ENCODE results near the gene ANO7. TPM values are rescaled to one million over a fixed set of nuclear protein-coding genes. Genes with fewer than 3 reads are reported as not detected.

ANO7 gene
- total RNA-seq, 1 experiment from 2014 or later, result 5.2 TPM

- Histone ChIP-seq H3K14ac (ENCODE audit: insufficient read depth, low read length) (no peak overlapping the region), H3K4me1 (ENCODE audit: insufficient read depth, low read length) (no peaks in the 10 kb centered on the region)
These were observed 6.4 kb upstream of the ANO7 start for GRCh38 chr2:241182126-241182525.

More at GRCh38 chr2:241182126-241182525, 6.4 kb upstream of the ANO7 start:
- Mint-ChIP-seq H3K27me3 (ENCODE audit: low read depth) (no peaks in the 10 kb centered on the region; the same call in 1 of the 2 replicates), H3K4me3 (no peak overlapping the region), H3K4me1 (peaks cover 2 to 12% of the 10 kb centered on the region in 2 experiments; a peak in 2 of 4 replicates), H3K36me3 (ENCODE audit: insufficient read depth in 1 of 3, low read depth in 3 of 3) (peaks cover 0 to 8% (median 0%) of the 10 kb centered on the region in 3 experiments; a peak in 1 of 7 replicates), H3K9me3 (no peaks in the 10 kb centered on the region), H3K27ac (no peak overlapping the region)
- Histone ChIP-seq H3K79me1 (ENCODE audit: insufficient read depth, low read depth, low read length, poor library complexity, severe bottlenecking) (no peaks in the 10 kb centered on the region), H4K20me1 (ENCODE audit: control insufficient read depth, insufficient read depth, insufficient read length) (no peaks in the 10 kb centered on the region), H2BK12ac (ENCODE audit: insufficient read length, low read depth, low read length) (no peak overlapping the region), H3K18ac (ENCODE audit: insufficient read length, low read depth, low read length) (no peak overlapping the region), H3K9me3 (ENCODE audit: control insufficient read depth, low read depth, low read length) (no peaks in the 10 kb centered on the region), H3K4ac (ENCODE audit: low read depth, low read length) (no peak overlapping the region), H2AK5ac (ENCODE audit: insufficient read length, low read length) (no peak overlapping the region), H3K79me2 (ENCODE audit: insufficient read depth, low read length) (no peaks in the 10 kb centered on the region), H2AFZ (ENCODE audit: low read length) (no peak overlapping the region), H3K27me3 (ENCODE audit: insufficient read depth, low read length) (no peaks in the 10 kb centered on the region), H2BK5ac (ENCODE audit: insufficient read length, low read length) (no peak overlapping the region), H3K9ac (ENCODE audit: extremely low read depth, insufficient read length, low read length) (no peak overlapping the region), H2BK120ac (ENCODE audit: low read depth, low read length, poor library complexity, severe bottlenecking) (no peak overlapping the region), H4K5ac (ENCODE audit: insufficient read length, low read depth, low read length) (no peak overlapping the region), H4K8ac (replicated peaks; ENCODE audit: insufficient read length, low read depth, low read length) (no peak overlapping the region), H3K56ac (ENCODE audit: insufficient read length, low read depth, low read length) (no peak overlapping the region), H2BK20ac (ENCODE audit: low read depth, low read length, poor library complexity, severe bottlenecking) (no peak overlapping the region), H2BK15ac (ENCODE audit: low read depth, low read length) (no peak overlapping the region), H3K23ac (ENCODE audit: insufficient read length, low read depth, low read length) (no peak overlapping the region), H4K91ac (ENCODE audit: insufficient read length, low read depth, low read length) (no peak overlapping the region), H3K4me2 (ENCODE audit: insufficient read depth, insufficient read length, low read length) (no peak overlapping the region), H3K23me2 (ENCODE audit: insufficient read length, low read depth, low read length, poor library complexity, severe bottlenecking) (no peaks in the 10 kb centered on the region), H3K27ac (ENCODE audit: insufficient read length, low read depth, low read length) (no peak overlapping the region), H3T11ph (ENCODE audit: low read length) (no peak overlapping the region)
- DNase-seq, result no peak
- no CpG with 5 or more reads among the region's 3 CpGs for WGBS (ENCODE audit: extremely low coverage, insufficient read length, low lambda C conversion rate)
- TF ChIP-seq CTCF (conservative IDR thresholded peaks at IDR 0.05), result no peak
